Panc1 (cell line): Measurements from ENCODE around the gene MIX23. TPM values are rescaled to one million over a fixed set of nuclear protein-coding genes. Genes with fewer than 3 reads are reported as not detected.

Source experiments
- ATAC-seq: fragments of 200-7000 bp; cut with Tn5 transposase; 2 replicates; pipeline ENCODE4 v1.9.1; 2020; ENCODE audit warnings: mild to moderate bottlenecking, moderate library complexity
- BruUV-seq: library from RNA; stranded (reverse); fragments of 400-500 nt; replicated peaks from 2 replicates; lab custom pipeline; 2021; lab: Mats Ljungman, UMichigan
- CTCF ChIA-PET: fragments of 300-600 bp; sonication (Branson Sonifier 250); formaldehyde crosslinking; loops from one replicate; lab custom pipeline; 2022; ENCODE audit warnings: antibody characterized with exemption; lab: Charles Lee
- POLR2A ChIA-PET: fragments of 300-600 bp; sonication (Branson Sonifier 250); formaldehyde crosslinking; loops from one replicate; lab custom pipeline; 2022; ENCODE audit warnings: antibody characterized with exemption; lab: Charles Lee
- DNase-seq: peaks from one replicate; pipeline ENCODE4 v3.0.0-alpha.2; 2010; ENCODE audit warnings: low read depth, low spot score
- H3K27ac ChIP-seq: 2 replicates; pipeline ENCODE4 v1.5.1; 2011; ENCODE audit warnings: mild to moderate bottlenecking, low read length, inconsistent platforms
- H3K27me3 ChIP-seq: fragments of 200-500 bp; sonication (Bioruptor generic); 2 replicates; pipeline ENCODE4 v1.6.0; 2014; ENCODE audit warnings: low read length, inconsistent platforms; ENCODE audit not compliant: control insufficient read depth, insufficient read depth
- H3K36me3 ChIP-seq: fragments of 200-500 bp; sonication (Bioruptor generic); 2 replicates; pipeline ENCODE4 v1.5.1; 2014; ENCODE audit warnings: inconsistent platforms, mild to moderate bottlenecking, low read length, moderate library complexity; ENCODE audit not compliant: control insufficient read depth, insufficient read depth
- H3K4me1 ChIP-seq: 2 replicates; pipeline ENCODE4 v1.5.1; 2011; ENCODE audit warnings: inconsistent platforms, mild to moderate bottlenecking, low read length, moderate library complexity; ENCODE audit not compliant: control insufficient read depth, insufficient read depth
- H3K4me3 ChIP-seq, 2 experiments: 2 replicates each; pipeline ENCODE4 v1.5.1; 2011 to 2012; ENCODE audit warnings: low read depth in 2 of 2, low read length in 2 of 2, mild to moderate bottlenecking in 2 of 2, inconsistent platforms in 1 of 2, moderate library complexity in 1 of 2
- H3K9me3 ChIP-seq: fragments of 200-500 bp; sonication (Bioruptor generic); 2 replicates; pipeline ENCODE4 v1.5.1; 2014; ENCODE audit warnings: low read depth, mild to moderate bottlenecking, inconsistent platforms, low read length, moderate library complexity; ENCODE audit not compliant: control insufficient read depth, insufficient read depth
- CTCF ChIP-seq: fragments of 450-650 bp; IDR thresholded peaks from 2 replicates; pipeline ENCODE4 v1.5.1; 2017; ENCODE audit warnings: mild to moderate bottlenecking
- POLR2AphosphoS5 ChIP-seq: IDR thresholded peaks from 2 replicates; pipeline ENCODE4 v1.6.1; 2012; ENCODE audit warnings: mild to moderate bottlenecking, low read depth, low read length, moderate library complexity
- SIN3A ChIP-seq: IDR thresholded peaks from 2 replicates; pipeline ENCODE4 v1.6.1; 2012; ENCODE audit warnings: low read depth, mild to moderate bottlenecking, low read length, moderate library complexity, borderline replicate concordance; ENCODE audit not compliant: insufficient read depth
- TCF7L2 ChIP-seq: IDR thresholded peaks from 2 replicates; pipeline ENCODE4 v1.6.1; 2011; ENCODE audit warnings: mild to moderate bottlenecking, low read depth, low read length, inconsistent platforms
- in situ Hi-C: cut with HindIII; loops from 2 replicates; pipeline ENCODE4 v1.10.0; 2016; ENCODE audit warnings: low sequenced_read_pairs, low pct_unique_long_range_greater_than_20kb
- intact Hi-C: fragments of 100-400 bp; cut with micrococcal nuclease; formaldehyde crosslinking; loops from one replicate; pipeline ENCODE4 v1.10.0; 2022; ENCODE audit not compliant: unreplicated experiment
- total RNA-seq: library from RNA; stranded (reverse); gene quantifications from one replicate; pipeline ENCODE4 v1.2.1, GENCODE V29; 2021; ENCODE audit not compliant: unreplicated experiment
- TF ChIP-seq, protein P1 (sequence below), 2 experiments: IDR thresholded peaks; 2 replicates each; pipeline ENCODE4 v1.6.1; 2011 to 2012; ENCODE audit warnings: low read depth in 2 of 2, control low read depth in 1 of 2, low read length in 1 of 2, mild to moderate bottlenecking in 1 of 2, moderate library complexity in 1 of 2; ENCODE audit not compliant: insufficient read depth in 1 of 2

Gene MIX23
- total RNA-seq, 1 experiment from 2014 or later = 61.7 TPM

GRCh38 chr3:122312826-122313225 lies 70.2 kb downstream of the MIX23 start:
- TF ChIP-seq SIN3A (no peak), CTCF (no peak), POLR2AphosphoS5 (no peak), TCF7L2 (no peak)
- TF ChIP-seq, protein P1, sequence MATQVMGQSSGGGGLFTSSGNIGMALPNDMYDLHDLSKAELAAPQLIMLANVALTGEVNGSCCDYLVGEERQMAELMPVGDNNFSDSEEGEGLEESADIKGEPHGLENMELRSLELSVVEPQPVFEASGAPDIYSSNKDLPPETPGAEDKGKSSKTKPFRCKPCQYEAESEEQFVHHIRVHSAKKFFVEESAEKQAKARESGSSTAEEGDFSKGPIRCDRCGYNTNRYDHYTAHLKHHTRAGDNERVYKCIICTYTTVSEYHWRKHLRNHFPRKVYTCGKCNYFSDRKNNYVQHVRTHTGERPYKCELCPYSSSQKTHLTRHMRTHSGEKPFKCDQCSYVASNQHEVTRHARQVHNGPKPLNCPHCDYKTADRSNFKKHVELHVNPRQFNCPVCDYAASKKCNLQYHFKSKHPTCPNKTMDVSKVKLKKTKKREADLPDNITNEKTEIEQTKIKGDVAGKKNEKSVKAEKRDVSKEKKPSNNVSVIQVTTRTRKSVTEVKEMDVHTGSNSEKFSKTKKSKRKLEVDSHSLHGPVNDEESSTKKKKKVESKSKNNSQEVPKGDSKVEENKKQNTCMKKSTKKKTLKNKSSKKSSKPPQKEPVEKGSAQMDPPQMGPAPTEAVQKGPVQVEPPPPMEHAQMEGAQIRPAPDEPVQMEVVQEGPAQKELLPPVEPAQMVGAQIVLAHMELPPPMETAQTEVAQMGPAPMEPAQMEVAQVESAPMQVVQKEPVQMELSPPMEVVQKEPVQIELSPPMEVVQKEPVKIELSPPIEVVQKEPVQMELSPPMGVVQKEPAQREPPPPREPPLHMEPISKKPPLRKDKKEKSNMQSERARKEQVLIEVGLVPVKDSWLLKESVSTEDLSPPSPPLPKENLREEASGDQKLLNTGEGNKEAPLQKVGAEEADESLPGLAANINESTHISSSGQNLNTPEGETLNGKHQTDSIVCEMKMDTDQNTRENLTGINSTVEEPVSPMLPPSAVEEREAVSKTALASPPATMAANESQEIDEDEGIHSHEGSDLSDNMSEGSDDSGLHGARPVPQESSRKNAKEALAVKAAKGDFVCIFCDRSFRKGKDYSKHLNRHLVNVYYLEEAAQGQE (IDR thresholded peaks at IDR 0.05; ENCODE audit: insufficient read depth in 1 of 2, low read depth in 2 of 2, low read length in 1 of 2) = no peak
- ChIA-PET CTCF (no interaction called here), POLR2A (no interaction called here)
- Histone ChIP-seq H3K27ac (no peak overlapping the region), H3K4me1 (no peaks in the 10 kb centered on the region), H3K9me3 (no peaks in the 10 kb centered on the region), H3K27me3 (peaks cover 2% of the 10 kb centered on the region; the same call in 1 of the 2 replicates), H3K4me3 (no peak overlapping the region), H3K36me3 (no peaks in the 10 kb centered on the region)
- in situ Hi-C loops = no loop called here
- no peak for DNase-seq
- intact Hi-C loops = no loop called here
- BruUV-seq = no TSS peak
- ATAC-seq = no peak

GRCh38 chr3:122310361-122310760 lies 72.7 kb downstream of the MIX23 start:
- no peak for DNase-seq
- ChIA-PET POLR2A (no interaction called here), CTCF (no interaction called here)
- Histone ChIP-seq H3K27ac (no peak overlapping the region), H3K27me3 (no peaks in the 10 kb centered on the region; the same call in 1 of the 2 replicates), H3K9me3 (no peaks in the 10 kb centered on the region), H3K4me3 (no peak overlapping the region), H3K36me3 (no peaks in the 10 kb centered on the region), H3K4me1 (peaks cover 3% of the 10 kb centered on the region; the same call in 1 of the 2 replicates)
- in situ Hi-C loops = no loop called here
- TF ChIP-seq TCF7L2 (no peak), SIN3A (no peak), POLR2AphosphoS5 (no peak), CTCF (no peak)
- TF ChIP-seq, protein P1 (IDR thresholded peaks at IDR 0.05; ENCODE audit: insufficient read depth in 1 of 2, low read depth in 2 of 2, low read length in 1 of 2) = no peak
- ATAC-seq = no peak
- intact Hi-C loops = no loop called here
- no TSS peak for BruUV-seq

Other genes starting within 250 kb of the MIX23 start
- not detected for gene CASR, start 199.6 kb downstream of the MIX23 start, total RNA-seq
- gene CSTA, start 58.0 kb downstream of the MIX23 start, total RNA-seq = not detected
- gene FAM162A, start 951 bp upstream of the MIX23 start, total RNA-seq = 59.6 TPM
- 5.5 TPM for gene WDR5B, start 32.8 kb upstream of the MIX23 start, total RNA-seq
- 118 TPM for gene KPNA1, start 131.7 kb upstream of the MIX23 start, total RNA-seq
- 14.5 TPM for gene PARP9, start 181.1 kb upstream of the MIX23 start, total RNA-seq
- 32.3 TPM for gene DTX3L, start 181.1 kb upstream of the MIX23 start, total RNA-seq
- 0.21 TPM for gene PARP15, start 194.4 kb upstream of the MIX23 start, total RNA-seq